GM18858 (cell line): ENCODE measurements around the gene PLCL2.

Source experiments
- ATAC-seq: cut with Tn5 transposase; IDR thresholded peaks from one replicate; pipeline ENCODE4 v1.9.1; 2021; ENCODE audit not compliant: unreplicated experiment

Gene PLCL2

GRCh38 chr3:16913264-16913580 lies 28.5 kb downstream of the PLCL2 start:
- ATAC-seq = no peak

DNA sequence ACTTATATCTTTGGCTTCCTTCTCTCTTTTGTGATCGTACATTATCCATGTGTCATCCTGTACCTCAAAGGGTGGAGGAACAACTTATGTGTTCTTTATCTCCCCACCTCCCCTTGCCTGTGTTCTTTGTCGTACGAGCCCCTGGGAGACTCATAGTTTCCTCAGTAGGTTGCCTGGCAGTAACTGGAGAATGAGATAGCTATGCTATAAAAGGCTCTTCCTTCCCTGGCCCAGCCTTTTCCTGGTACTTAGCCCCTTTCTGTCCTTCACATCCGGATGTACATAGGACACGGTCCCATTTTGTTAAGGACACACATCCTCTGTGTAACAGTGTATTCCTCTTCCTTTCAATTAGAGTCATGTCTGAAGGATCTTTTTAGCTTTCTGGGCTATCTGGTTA lies 32.1 kb downstream of the PLCL2 start:
- no peak for ATAC-seq

- ATAC-seq = no peak
These were observed 32.6 kb downstream of the PLCL2 start for GRCh38 chr3:16917256-16917935.

- ATAC-seq = no peak
These were observed 33.4 kb downstream of the PLCL2 start for GRCh38 chr3:16917980-16918682.

DNA sequence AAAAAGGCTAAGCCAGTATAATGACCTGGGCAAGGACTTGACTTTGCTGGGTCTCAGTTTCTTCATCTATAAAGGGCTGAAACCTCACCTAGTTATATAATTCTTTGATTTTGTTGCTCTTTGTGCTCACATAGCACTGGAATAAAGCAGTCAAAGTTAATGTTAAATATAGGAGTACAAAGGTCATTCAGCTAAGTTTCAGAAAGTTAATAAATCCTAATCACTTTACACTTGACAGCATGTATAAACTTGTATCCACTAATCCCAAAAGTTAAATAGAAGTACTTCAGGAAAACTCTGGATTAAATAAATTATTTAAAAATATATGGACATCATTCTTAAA lies 33.9 kb downstream of the PLCL2 start:
- no peak for ATAC-seq

DNA sequence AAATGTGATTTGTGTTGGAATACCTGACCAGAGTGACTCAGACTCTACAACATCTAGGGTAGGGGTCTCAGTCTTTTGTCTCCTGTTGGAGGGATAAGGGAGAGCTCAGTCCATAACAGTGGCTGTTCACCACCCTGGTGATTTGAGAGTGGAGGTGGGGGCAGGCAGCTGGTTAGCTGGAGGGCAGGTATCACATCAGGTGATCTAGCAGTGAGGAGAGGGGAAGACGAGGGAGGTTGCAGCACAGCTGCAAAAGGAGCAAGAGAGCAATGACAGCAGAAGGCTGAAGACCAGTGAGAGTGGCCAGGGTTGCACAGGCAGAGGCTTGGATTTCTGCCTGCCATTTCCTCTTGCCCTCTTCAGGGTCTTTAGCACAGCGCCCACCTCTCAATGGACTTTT lies 38.4 kb downstream of the PLCL2 start:
- no peak for ATAC-seq

DNA sequence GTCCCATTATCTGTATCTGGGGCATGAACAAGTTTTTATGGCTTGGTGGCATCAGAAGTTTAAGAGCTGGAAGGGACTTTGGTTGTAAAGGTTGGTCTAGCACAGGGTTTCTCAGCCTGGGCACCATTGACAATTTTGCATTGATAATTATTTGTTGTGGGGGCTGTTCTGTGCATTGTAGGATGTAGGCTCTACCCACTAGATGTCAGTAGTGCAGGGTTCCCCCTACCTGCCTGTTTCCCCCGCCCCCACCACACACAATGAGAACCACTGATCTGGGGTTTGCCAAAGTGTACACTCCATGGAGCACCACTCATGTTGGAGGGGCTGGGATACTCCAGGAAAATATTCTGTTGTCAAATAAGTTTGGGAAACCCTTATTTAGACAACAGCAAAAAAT lies 42.7 kb downstream of the PLCL2 start:
- ATAC-seq = no peak

DNA sequence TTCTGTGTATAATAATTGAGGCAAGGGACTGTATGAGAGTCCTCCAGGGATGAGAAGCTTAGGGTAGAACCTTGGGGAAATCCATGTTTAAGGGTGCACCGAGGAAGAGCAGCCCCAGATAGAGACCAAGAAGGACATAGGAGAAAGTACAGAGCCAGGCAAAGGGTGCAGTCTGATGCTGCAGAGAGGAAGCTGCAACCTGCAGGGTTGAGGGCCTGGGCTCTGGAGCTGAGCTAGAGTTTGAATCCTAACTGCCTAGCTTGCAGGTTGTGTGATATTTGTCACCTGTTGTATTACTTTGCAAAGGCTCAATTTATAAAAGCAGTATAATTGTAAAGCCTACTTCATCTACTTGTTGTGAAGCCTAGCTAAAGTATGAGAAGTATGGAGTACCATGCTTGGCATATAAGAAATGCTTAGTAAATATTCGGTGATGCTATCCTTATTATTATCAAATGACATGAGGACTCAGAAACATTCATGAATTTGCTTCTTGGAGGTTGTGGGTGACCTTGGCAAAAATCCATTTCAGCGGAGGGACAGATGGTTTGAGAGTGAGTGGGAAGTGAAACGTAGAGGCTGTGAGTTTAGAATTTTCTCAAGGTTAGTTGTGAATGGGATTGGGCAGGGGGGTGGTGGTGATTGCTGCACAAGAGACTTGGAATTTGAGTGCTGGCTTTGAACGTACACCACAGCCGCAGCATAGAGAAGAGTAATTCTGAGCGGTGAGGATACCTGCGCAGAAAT lies 43.8 kb downstream of the PLCL2 start:
- no peak for ATAC-seq

GRCh38 chr3:16929311-16929710 lies 44.6 kb downstream of the PLCL2 start:
- no peak for ATAC-seq

- ATAC-seq = peak; percentile 34
These were observed 48.1 kb downstream of the PLCL2 start for GRCh38 chr3:16932877-16933276.

DNA sequence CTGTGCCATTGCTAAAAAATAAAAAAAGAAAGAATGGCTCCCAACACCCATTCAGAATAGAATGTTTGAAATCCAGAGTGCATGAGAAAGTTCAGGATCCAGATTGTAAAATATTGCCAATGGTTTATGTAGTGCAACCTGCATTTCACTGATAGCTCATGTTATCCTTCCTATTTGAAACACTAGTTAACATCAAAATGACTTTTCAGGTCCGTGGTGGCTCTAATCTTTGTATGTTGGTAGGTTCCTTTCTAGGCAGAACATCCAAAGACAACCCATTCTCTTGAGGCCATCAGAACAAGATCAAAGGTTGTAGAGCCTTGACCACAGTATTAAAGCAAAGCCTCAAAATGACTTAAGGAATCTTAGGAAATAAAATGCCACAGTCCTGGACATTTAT lies 51.0 kb downstream of the PLCL2 start:
- no peak for ATAC-seq

DNA sequence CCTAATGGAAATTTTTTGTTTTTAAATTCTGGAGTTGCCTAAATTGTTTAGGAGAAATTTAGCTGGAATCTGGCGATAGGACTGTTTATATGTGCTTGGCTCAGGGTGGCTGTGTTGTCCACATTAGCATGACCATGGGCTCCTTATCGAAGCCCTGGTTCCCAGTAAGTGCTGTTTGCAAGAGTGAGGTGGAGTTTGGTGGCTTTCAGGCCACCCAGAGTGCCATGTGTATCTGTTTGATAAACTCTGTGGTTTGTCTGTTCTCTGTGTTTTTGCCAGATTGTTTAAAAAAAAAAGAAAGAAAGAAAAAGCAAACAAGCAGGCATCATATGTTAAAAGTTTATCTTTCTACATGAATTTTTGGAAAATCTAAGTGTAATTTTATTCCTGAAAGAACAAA lies 51.5 kb downstream of the PLCL2 start:
- no peak for ATAC-seq

GRCh38 chr3:16936676-16937230 lies 52.0 kb downstream of the PLCL2 start:
- no peak for ATAC-seq

GRCh38 chr3:16937326-16937845 lies 52.6 kb downstream of the PLCL2 start:
- no peak for ATAC-seq

- no peak for ATAC-seq
These were observed 56.3 kb downstream of the PLCL2 start for GRCh38 chr3:16940769-16941700.

DNA sequence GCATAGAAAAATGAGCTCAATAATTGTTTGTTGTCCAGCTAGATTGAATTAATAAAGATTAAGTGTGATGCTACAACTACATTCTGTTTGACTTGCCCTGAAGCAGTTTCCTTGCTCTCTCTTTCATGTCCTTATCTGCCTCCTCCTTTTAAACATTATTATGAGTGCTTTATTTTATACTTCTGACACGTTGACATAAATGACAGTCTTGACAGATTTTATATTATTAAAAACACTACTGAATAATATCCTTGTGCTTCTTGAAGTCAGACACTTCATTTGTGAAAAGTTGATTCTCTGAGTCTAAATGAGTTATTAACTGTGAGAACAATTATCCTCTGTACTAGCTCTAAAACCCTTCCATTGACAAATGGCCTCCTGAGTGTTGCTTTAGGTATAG lies 58.2 kb downstream of the PLCL2 start:
- ATAC-seq = no peak

GRCh38 chr3:16943857-16944256 lies 59.1 kb downstream of the PLCL2 start:
- ATAC-seq = no peak

- ATAC-seq = no peak
These were observed 59.6 kb downstream of the PLCL2 start for GRCh38 chr3:16944356-16944755.

DNA sequence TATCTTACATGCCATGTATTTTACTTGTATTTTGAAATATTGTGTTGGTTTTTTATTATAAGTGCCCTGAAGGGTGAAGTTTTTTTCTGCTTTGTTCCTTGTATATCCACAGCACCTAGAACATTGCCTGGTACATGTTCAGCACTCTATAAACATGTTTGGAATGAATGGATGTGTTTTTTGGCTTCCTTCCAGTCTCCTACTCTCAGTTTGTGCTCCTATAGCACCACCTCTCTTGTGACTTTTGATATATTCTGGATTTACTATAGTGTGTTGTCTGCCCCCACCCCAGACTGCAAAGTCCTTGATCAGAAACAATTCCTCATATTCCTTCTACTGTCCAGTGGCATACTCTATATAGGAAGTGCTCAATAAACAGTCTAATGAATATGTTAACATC lies 60.6 kb downstream of the PLCL2 start:
- ATAC-seq = no peak

GRCh38 chr3:16950282-16950681 lies 65.5 kb downstream of the PLCL2 start:
- no peak for ATAC-seq

DNA sequence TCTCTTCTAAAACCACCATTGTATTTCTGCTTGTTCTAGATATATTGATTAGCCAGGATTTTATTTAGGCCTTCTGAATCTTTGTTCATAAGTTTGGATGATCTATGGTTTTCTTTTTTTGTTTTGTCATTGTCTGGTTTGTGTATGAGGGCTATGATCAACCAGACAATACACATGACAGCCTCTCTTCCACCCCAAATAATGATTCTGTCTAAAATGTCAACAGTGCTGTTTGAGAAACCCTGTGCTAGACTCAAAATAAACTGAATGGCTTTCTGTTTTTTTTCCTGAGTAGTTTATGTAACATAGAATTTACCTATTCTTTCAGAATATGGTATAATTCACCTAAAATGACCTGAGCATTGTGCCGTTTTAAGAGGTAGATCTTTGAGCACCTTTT lies 66.1 kb downstream of the PLCL2 start:
- ATAC-seq = no peak
